Amniotic epithelial cell (primary cell): Measurements from ENCODE around the gene GPR33.
"Not testable (repeated sequence)": the region's sequence is repeated elsewhere in the genome, so short reads cannot be mapped to it uniquely, and the experiment has no call there.

ENCODE experiments used
- DNase-seq: peaks from one replicate; pipeline ENCODE4 v3.0.0-alpha.2; 2010; ENCODE audit warnings: low read depth

Gene GPR33

GRCh38 chr14:31487886-31488285 is at the start of gene GPR33:
TSS of gene GPR33 (minus strand) at chr14:31488039. CDS start at chr14:31483965, 4,074 bp downstream.
- DNase-seq: no peak

GRCh38 chr14:31536201-31536960 is 48.5 kb upstream of the GPR33 start:
- no peak for DNase-seq

- peak; percentile 41 for DNase-seq
Measured at GRCh38 chr14:31530136-31530535, 42.3 kb upstream of the GPR33 start.

GRCh38 chr14:31529053-31529452 is 41.2 kb upstream of the GPR33 start:
- DNase-seq: peak; percentile 50

- DNase-seq: no peak
Measured at GRCh38 chr14:31527546-31527945, 39.7 kb upstream of the GPR33 start.

GRCh38 chr14:31527087-31527486 is 39.2 kb upstream of the GPR33 start:
- DNase-seq: no peak

- no peak for DNase-seq
Measured at GRCh38 chr14:31510855-31511254, 23.0 kb upstream of the GPR33 start.

- DNase-seq: peak; percentile 10
Measured at GRCh38 chr14:31510222-31510621, 22.4 kb upstream of the GPR33 start.

GRCh38 chr14:31508135-31508534 is 20.3 kb upstream of the GPR33 start:
- DNase-seq: peak; percentile 2

- DNase-seq: peak; percentile 55
Measured at GRCh38 chr14:31505411-31505810, 17.6 kb upstream of the GPR33 start.

GRCh38 chr14:31501870-31502269 is 14.0 kb upstream of the GPR33 start:
- DNase-seq: no peak

- DNase-seq: no peak
Measured at GRCh38 chr14:31492759-31493498, 5.1 kb upstream of the GPR33 start.

GRCh38 chr14:31489691-31490090 is 1.9 kb upstream of the GPR33 start:
- DNase-seq: no peak

- DNase-seq: no peak
Measured at GRCh38 chr14:31486764-31487163, 1.1 kb downstream of the GPR33 start.

- no peak for DNase-seq
Measured at GRCh38 chr14:31484754-31485153, 3.1 kb downstream of the GPR33 start.

GRCh38 chr14:31480156-31480555 is 7.7 kb downstream of the GPR33 start:
- no peak for DNase-seq

- DNase-seq: peak; percentile 21
Measured at GRCh38 chr14:31479027-31479426, 8.8 kb downstream of the GPR33 start.

- DNase-seq: no peak
Measured at GRCh38 chr14:31477248-31477647, 10.6 kb downstream of the GPR33 start.

GRCh38 chr14:31476131-31476866 is 11.5 kb downstream of the GPR33 start:
- DNase-seq: peak; percentile 12

GRCh38 chr14:31466554-31466953 is 21.3 kb downstream of the GPR33 start:
- DNase-seq: no peak

GRCh38 chr14:31465111-31465510 is 22.7 kb downstream of the GPR33 start:
- DNase-seq: peak; percentile 77

- DNase-seq: not testable (repeated sequence)
Measured at GRCh38 chr14:31462450-31462849, 25.4 kb downstream of the GPR33 start.

- no peak for DNase-seq
Measured at GRCh38 chr14:31461545-31461944, 26.3 kb downstream of the GPR33 start.
